ENCODE results near the gene STOX1. TPM values are rescaled to one million over a fixed set of nuclear protein-coding genes. Genes with fewer than 3 reads are reported as not detected.
"Not testable (repeated sequence)": the region's sequence is repeated elsewhere in the genome, so short reads cannot be mapped to it uniquely, and the experiment has no call there.

The STOX1 gene
- total and polyA plus RNA-seq, 7 donors, result 0.14 to 2.4 (median 0.57) TPM

DNA sequence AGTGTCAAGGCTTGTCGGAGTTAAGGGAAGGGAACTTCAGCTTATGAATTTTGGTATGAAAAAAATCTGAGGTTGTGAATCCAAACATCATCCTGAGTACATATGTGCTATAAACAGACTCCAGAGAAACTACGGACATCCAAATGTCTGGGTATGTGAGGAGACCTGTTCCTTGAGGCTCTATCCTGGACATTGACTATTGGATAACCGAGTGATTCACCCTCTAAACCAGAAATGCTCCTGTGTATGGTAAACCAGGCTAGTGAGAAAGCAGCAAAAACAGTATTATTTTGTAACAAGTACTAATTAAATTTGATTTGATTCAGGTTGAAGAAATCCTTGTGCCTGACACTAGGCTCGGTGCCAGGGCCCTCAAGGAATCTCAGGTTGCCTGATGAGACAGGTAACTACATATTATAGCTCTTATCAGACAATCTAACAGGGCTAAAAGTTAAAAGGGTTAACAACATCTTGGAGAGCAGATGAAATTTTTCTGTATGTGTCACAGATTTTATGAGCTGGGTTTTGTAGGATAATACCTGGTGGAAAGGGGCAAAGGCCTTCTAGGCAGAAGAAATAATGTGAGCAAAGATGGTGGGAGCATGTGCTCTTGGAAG, 10.4 kb upstream of the STOX1 start:
- TF ChIP-seq, protein P1, sequence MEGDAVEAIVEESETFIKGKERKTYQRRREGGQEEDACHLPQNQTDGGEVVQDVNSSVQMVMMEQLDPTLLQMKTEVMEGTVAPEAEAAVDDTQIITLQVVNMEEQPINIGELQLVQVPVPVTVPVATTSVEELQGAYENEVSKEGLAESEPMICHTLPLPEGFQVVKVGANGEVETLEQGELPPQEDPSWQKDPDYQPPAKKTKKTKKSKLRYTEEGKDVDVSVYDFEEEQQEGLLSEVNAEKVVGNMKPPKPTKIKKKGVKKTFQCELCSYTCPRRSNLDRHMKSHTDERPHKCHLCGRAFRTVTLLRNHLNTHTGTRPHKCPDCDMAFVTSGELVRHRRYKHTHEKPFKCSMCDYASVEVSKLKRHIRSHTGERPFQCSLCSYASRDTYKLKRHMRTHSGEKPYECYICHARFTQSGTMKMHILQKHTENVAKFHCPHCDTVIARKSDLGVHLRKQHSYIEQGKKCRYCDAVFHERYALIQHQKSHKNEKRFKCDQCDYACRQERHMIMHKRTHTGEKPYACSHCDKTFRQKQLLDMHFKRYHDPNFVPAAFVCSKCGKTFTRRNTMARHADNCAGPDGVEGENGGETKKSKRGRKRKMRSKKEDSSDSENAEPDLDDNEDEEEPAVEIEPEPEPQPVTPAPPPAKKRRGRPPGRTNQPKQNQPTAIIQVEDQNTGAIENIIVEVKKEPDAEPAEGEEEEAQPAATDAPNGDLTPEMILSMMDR (IDR thresholded peaks at IDR 0.05), result no peak

DNA sequence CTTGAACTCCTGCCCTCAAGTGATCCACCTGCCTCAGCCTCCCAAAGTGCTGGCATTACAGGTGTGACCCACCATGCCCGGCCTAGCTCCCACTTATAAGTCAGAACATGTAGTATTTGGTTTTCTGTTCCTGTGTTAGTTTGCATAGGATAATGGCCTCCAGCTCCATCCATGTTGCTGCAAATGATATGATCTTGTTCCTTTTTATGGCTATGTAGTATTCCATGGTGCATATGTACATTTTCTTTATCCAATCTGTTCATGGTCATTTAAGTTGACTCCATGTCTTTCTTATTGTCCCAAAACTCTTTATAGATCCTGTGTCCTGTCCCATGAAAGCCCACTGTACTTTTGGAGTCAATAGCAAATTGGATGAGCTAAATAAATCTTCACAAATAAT, 7.0 kb upstream of the STOX1 start:
- H3K36me3 ChIP-seq (ENCODE audit: insufficient read depth in 1 of 2, low read depth in 1 of 2); H3K4me1 ChIP-seq; ATAC-seq; H3K4me3 ChIP-seq; H3K27ac ChIP-seq; intact Hi-C loops (cut with DNase I); H3K27me3 ChIP-seq (ENCODE audit: insufficient read depth in 3 of 3, low read length in 2 of 3); DNase-seq; H3K9me3 ChIP-seq: not testable (repeated sequence)
- WGBS, 3 donors, result 88 to 96% (median 92%) methylated on average over 1 of the region's 1 CpG

More for the DNA sequence above, 10.4 kb upstream of the STOX1 start:
- no peak for DNase-seq
- H3K9me3 ChIP-seq, result no peaks in the 10 kb centered on the region
- H3K4me3 ChIP-seq, result no peak overlapping the region
- H3K27ac ChIP-seq, result no peak overlapping the region
- no peaks in the 10 kb centered on the region for H3K36me3 ChIP-seq (ENCODE audit: insufficient read depth in 1 of 2, low read depth in 1 of 2)
- H3K4me1 ChIP-seq, result no peaks in the 10 kb centered on the region
- intact Hi-C loops (cut with DNase I), result no loop called here
- ATAC-seq, result no peak
- H3K27me3 ChIP-seq (ENCODE audit: insufficient read depth in 3 of 3, low read length in 2 of 3), result no peaks in the 10 kb centered on the region
- WGBS, 3 donors, result 65 to 76% (median 67%) methylated on average over 4 of the region's 4 CpGs

DNA sequence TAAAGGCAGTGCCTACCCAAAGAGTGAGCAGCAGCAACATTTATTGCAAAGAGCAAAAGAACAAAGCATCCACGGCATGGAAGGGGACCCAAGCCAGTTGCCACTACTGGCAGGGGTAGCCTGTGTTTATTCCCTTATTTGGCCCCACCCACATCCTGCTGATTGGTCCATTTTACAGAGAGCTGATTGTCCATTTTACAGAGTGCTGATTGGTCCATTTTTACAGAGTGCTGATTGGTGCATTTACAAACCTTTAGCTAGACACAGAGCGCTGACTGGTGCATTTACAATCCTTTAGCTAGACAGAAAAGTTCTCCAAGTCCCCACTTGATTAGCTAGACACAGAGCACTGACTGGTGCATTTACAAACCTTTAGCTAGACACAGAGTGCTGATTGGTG, 4.7 kb upstream of the STOX1 start:
- H3K27ac ChIP-seq; DNase-seq; ATAC-seq; H3K4me1 ChIP-seq; H3K4me3 ChIP-seq; H3K27me3 ChIP-seq (ENCODE audit: insufficient read depth in 3 of 3, low read length in 2 of 3); H3K9me3 ChIP-seq; H3K36me3 ChIP-seq (ENCODE audit: insufficient read depth in 1 of 2, low read depth in 1 of 2); intact Hi-C loops (cut with DNase I): not testable (repeated sequence)
- 76 to 83% (median 77%) methylated on average over 2 of the region's 2 CpGs for WGBS, 3 donors

DNA sequence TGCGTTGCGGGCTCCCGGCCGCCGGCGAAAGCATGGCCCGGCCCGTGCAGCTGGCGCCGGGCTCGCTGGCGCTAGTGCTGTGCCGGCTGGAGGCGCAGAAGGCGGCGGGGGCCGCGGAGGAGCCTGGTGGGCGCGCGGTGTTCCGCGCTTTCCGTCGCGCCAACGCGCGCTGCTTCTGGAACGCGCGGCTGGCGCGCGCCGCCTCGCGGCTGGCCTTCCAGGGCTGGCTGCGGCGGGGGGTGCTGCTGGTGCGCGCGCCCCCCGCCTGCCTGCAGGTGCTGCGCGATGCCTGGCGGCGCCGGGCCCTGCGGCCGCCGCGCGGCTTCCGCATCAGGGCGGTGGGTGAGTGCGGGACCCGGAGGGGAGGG, 245 bp downstream of the STOX1 start:
- H3K36me3 ChIP-seq (ENCODE audit: insufficient read depth in 1 of 2, low read depth in 1 of 2); H3K4me1 ChIP-seq; intact Hi-C loops (cut with DNase I); DNase-seq; H3K27me3 ChIP-seq (ENCODE audit: insufficient read depth in 3 of 3, low read length in 2 of 3); H3K27ac ChIP-seq; H3K9me3 ChIP-seq: not testable (repeated sequence)
- 0 to 1% (median 0%) methylated on average over 2 to 18 of the region's 58 CpGs for WGBS, 3 donors
- peak overlapping the region; percentile 78 for H3K4me3 ChIP-seq
- peak; percentile 23 to 77 (median 44) for ATAC-seq

DNA sequence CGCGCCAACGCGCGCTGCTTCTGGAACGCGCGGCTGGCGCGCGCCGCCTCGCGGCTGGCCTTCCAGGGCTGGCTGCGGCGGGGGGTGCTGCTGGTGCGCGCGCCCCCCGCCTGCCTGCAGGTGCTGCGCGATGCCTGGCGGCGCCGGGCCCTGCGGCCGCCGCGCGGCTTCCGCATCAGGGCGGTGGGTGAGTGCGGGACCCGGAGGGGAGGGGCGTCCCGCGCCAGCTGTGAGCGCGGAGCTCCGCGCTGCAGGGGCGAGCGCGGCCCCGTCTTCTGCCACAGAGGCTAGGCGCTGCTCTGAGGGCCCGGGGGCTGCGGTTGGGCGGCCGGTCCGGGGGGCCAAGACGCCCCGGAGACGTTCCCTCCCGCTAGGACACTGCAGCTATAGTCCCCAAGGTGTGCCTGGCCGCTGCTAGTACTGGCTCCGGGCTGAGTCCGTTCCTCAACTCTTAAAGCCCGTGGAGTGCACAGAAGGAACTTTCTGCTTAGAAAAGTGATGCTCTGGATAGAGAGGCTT, 811 bp downstream of the STOX1 start:
- H3K9me3 ChIP-seq; intact Hi-C loops (cut with DNase I); H3K27me3 ChIP-seq (ENCODE audit: insufficient read depth in 3 of 3, low read length in 2 of 3); DNase-seq; H3K4me1 ChIP-seq; H3K27ac ChIP-seq; H3K36me3 ChIP-seq (ENCODE audit: insufficient read depth in 1 of 2, low read depth in 1 of 2): not testable (repeated sequence)
- H3K4me3 ChIP-seq, result peak overlapping the region; percentile 61
- WGBS, 3 donors, result 1% methylated on average over 25 to 29 of the region's 59 CpGs
- peak; percentile 44 to 70 (median 60) for ATAC-seq

DNA sequence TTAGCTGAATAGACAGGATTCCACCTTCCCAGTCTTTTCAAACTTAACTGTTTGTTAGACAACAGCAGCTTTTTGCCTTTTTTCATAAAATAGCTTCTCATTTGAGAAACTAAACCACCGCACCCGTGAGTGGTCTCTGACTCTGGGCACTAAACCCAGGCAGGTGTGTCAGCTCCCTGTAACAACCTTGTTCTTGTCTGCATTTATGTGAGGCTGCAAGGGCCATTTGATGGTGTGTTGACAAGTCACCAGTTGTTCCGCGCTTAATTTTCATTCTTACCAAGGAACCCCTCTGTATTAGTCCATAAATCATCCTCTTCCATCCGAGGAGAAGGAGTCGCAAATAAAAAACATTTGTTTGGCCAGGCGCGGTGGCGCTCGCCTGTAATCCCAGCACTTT, 1.5 kb downstream of the STOX1 start:
- Histone ChIP-seq H3K27ac (no peak overlapping the region), H3K9me3 (no peaks in the 10 kb centered on the region), H3K4me1 (peaks cover 3% of the 10 kb centered on the region), H3K27me3 (ENCODE audit: insufficient read depth in 3 of 3, low read length in 2 of 3) (peaks cover 0 to 2% (median 0%) of the 10 kb centered on the region in 3 donors), H3K4me3 (no peak overlapping the region), H3K36me3 (ENCODE audit: insufficient read depth in 1 of 2, low read depth in 1 of 2) (no peaks in the 10 kb centered on the region)
- ATAC-seq (no peak), DNase-seq (no peak)
- TF ChIP-seq, protein P1 (IDR thresholded peaks at IDR 0.05), result no peak
- 82 to 86% (median 83%) methylated on average over 10 of the region's 10 CpGs for WGBS, 3 donors
- intact Hi-C loops (cut with DNase I), result no loop called here
